ENCODE results near the gene RBMS3. TPM values are rescaled to one million over a fixed set of nuclear protein-coding genes. Genes with fewer than 3 reads are reported as not detected.

RBMS3 gene
- total and polyA plus RNA-seq, 2 donors (not counting 1 experiment from before 2014, with no cell fraction given): 26.9 to 68.4 TPM

DNA sequence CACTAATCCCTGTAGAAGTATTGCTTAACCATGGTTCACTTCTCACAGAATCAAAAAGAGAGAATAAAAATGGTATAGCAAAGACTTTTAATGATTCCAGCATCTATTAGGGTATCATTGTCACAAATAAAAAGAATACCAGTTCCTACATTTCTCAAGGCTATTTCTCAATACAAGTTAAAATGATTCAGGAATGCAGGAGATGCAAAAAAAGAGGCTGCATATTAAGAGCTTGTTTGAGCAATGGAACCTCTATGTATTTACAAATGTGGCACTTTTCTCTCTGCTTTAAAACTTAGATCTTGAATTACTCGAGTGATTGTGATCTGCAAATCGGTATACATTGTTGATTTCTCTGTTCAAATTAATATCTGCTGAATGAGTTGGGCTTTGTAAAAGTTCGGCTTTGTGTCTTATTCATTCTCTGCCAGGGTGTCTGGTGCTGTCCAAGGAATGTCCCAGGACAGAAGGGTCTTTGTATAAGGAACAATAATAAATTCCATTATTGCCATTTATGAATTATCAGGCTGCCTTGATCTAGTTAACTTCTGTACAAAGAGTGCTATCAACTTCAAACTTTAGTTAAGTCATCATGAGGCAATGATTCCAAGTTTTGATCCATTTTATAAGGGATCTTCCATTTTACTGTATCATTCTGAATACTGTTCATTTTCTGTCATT lies 364.2 kb downstream of the RBMS3 start:
- Histone ChIP-seq H2AFZ (ENCODE audit: low read length) (no peak overlapping the region), H3K27ac (ENCODE audit: insufficient read depth, low read length) (no peak overlapping the region), H4K20me1 (ENCODE audit: control insufficient read depth, extremely low read depth, insufficient read depth, low read length) (no peaks in the 10 kb centered on the region), H3K9me3 (ENCODE audit: control insufficient read depth, insufficient read depth, low read depth, low read length) (no peaks in the 10 kb centered on the region), H3K4me3 (replicated peaks in 1 of 4; ENCODE audit: control extremely low read depth in 1 of 4, insufficient read depth in 1 of 4, low read depth in 3 of 4, low read length in 4 of 4) (no peak overlapping the region), H3K36me3 (ENCODE audit: control insufficient read depth, insufficient read depth, low read length) (no peaks in the 10 kb centered on the region), H3K4me2 (ENCODE audit: extremely low read depth, insufficient read depth, low read length) (no peak overlapping the region), H3K4me1 (ENCODE audit: control insufficient read depth, extremely low read depth, insufficient read depth, low read length) (no peaks in the 10 kb centered on the region), H3K27me3 (ENCODE audit: control insufficient read depth, insufficient read depth, low read length) (no peaks in the 10 kb centered on the region), H3K9ac (ENCODE audit: insufficient read depth, low read length) (no peak overlapping the region), H3K79me2 (ENCODE audit: control insufficient read depth, insufficient read depth, low read length) (no peaks in the 10 kb centered on the region)
- TF ChIP-seq, protein P1, sequence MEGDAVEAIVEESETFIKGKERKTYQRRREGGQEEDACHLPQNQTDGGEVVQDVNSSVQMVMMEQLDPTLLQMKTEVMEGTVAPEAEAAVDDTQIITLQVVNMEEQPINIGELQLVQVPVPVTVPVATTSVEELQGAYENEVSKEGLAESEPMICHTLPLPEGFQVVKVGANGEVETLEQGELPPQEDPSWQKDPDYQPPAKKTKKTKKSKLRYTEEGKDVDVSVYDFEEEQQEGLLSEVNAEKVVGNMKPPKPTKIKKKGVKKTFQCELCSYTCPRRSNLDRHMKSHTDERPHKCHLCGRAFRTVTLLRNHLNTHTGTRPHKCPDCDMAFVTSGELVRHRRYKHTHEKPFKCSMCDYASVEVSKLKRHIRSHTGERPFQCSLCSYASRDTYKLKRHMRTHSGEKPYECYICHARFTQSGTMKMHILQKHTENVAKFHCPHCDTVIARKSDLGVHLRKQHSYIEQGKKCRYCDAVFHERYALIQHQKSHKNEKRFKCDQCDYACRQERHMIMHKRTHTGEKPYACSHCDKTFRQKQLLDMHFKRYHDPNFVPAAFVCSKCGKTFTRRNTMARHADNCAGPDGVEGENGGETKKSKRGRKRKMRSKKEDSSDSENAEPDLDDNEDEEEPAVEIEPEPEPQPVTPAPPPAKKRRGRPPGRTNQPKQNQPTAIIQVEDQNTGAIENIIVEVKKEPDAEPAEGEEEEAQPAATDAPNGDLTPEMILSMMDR (conservative IDR thresholded peaks at IDR 0.05 in 1 of 2, IDR thresholded peaks at IDR 0.05 in 1 of 2; ENCODE audit: low read depth in 1 of 2, low read length in 2 of 2): no peak
- no peak for TF ChIP-seq EZH2 (IDR thresholded peaks at IDR 0.05; ENCODE audit: low read length, missing control alignments)
- DNase-seq (ENCODE audit: low read depth in 2 of 2): peak in 1 of 2 donors; percentile 6

DNA sequence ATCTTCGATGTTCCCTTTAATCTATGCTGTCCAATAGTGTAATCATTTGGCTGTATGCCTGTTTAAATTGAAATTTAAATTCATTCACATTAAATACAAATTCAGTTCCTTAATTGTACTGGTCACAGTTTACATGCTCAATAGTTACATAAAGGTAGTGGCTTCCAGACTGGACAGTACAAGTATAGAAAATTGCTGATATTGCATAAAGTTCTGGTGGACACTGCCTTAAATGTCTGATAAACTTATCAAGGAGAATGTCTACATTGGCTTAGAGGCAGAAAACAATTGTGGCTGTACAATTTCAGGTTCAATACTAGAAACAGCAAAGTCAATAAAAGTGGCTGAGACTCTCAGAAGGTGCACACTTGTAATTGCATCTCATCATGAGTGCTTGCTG lies 365.2 kb downstream of the RBMS3 start:
- TF ChIP-seq, protein P1 (conservative IDR thresholded peaks at IDR 0.05 in 1 of 2, IDR thresholded peaks at IDR 0.05 in 1 of 2; ENCODE audit: low read depth in 1 of 2, low read length in 2 of 2): no peak
- no peak for TF ChIP-seq EZH2 (IDR thresholded peaks at IDR 0.05; ENCODE audit: low read length, missing control alignments)
- Histone ChIP-seq H3K4me2 (ENCODE audit: extremely low read depth, insufficient read depth, low read length) (no peak overlapping the region), H3K79me2 (ENCODE audit: control insufficient read depth, insufficient read depth, low read length) (no peaks in the 10 kb centered on the region)

GRCh38 chr3:29649815-29650547 lies 369.1 kb downstream of the RBMS3 start:
- TF ChIP-seq EZH2 (IDR thresholded peaks at IDR 0.05; ENCODE audit: low read length, missing control alignments): no peak
- TF ChIP-seq, protein P1 (conservative IDR thresholded peaks at IDR 0.05 in 1 of 2, IDR thresholded peaks at IDR 0.05 in 1 of 2; ENCODE audit: low read depth in 1 of 2, low read length in 2 of 2): no peak
- Histone ChIP-seq H3K27ac (ENCODE audit: insufficient read depth, low read length) (no peak overlapping the region), H4K20me1 (ENCODE audit: control insufficient read depth, extremely low read depth, insufficient read depth, low read length) (no peaks in the 10 kb centered on the region), H3K36me3 (ENCODE audit: control insufficient read depth, insufficient read depth, low read length) (no peaks in the 10 kb centered on the region), H2AFZ (ENCODE audit: low read length) (no peak overlapping the region), H3K9ac (ENCODE audit: insufficient read depth, low read length) (no peak overlapping the region), H3K9me3 (ENCODE audit: control insufficient read depth, insufficient read depth, low read depth, low read length) (no peaks in the 10 kb centered on the region), H3K79me2 (ENCODE audit: control insufficient read depth, insufficient read depth, low read length) (no peaks in the 10 kb centered on the region), H3K4me3 (replicated peaks in 1 of 4; ENCODE audit: control extremely low read depth in 1 of 4, insufficient read depth in 1 of 4, low read depth in 3 of 4, low read length in 4 of 4) (no peak overlapping the region), H3K4me2 (ENCODE audit: extremely low read depth, insufficient read depth, low read length) (no peak overlapping the region), H3K27me3 (ENCODE audit: control insufficient read depth, insufficient read depth, low read length) (no peaks in the 10 kb centered on the region), H3K4me1 (ENCODE audit: control insufficient read depth, extremely low read depth, insufficient read depth, low read length) (no peaks in the 10 kb centered on the region)
- DNase-seq (ENCODE audit: low read depth in 2 of 2): peak; percentile 17 to 48

More for the DNA sequence above, 365.2 kb downstream of the RBMS3 start:
- Histone ChIP-seq H3K27me3 (ENCODE audit: control insufficient read depth, insufficient read depth, low read length) (no peaks in the 10 kb centered on the region), H3K27ac (ENCODE audit: insufficient read depth, low read length) (no peak overlapping the region), H3K9me3 (ENCODE audit: control insufficient read depth, insufficient read depth, low read depth, low read length) (no peaks in the 10 kb centered on the region), H2AFZ (ENCODE audit: low read length) (no peak overlapping the region), H3K4me3 (replicated peaks in 1 of 4; ENCODE audit: control extremely low read depth in 1 of 4, insufficient read depth in 1 of 4, low read depth in 3 of 4, low read length in 4 of 4) (no peak overlapping the region), H3K36me3 (ENCODE audit: control insufficient read depth, insufficient read depth, low read length) (no peaks in the 10 kb centered on the region), H3K9ac (ENCODE audit: insufficient read depth, low read length) (no peak overlapping the region), H4K20me1 (ENCODE audit: control insufficient read depth, extremely low read depth, insufficient read depth, low read length) (no peaks in the 10 kb centered on the region), H3K4me1 (ENCODE audit: control insufficient read depth, extremely low read depth, insufficient read depth, low read length) (no peaks in the 10 kb centered on the region)
- no peak for DNase-seq (ENCODE audit: low read depth in 2 of 2)
